WI38 (cell line): ENCODE results near the gene DNHD1.

ENCODE experiments used
- H3K4me3 ChIP-seq: 2 replicates; pipeline ENCODE4 v1.5.1; 2011; ENCODE audit warnings: low read depth, mild to moderate bottlenecking, control low read depth, low read length
- CTCF ChIP-seq: IDR thresholded peaks from 2 replicates; pipeline ENCODE4 v1.5.1; 2012; ENCODE audit warnings: low read depth, mild to moderate bottlenecking, control low read depth, low read length

Gene DNHD1

GRCh38 chr11:6473451-6474412 lies 23.3 kb upstream of the DNHD1 start, which contains the start of gene TRIM3:
Gene TRIM3, minus strand, starts transcription at chr11:6473941. Its CDS starts 8,246 bp downstream, at chr11:6465695.
- peak within 1 kb of the TSS; percentile 73 for H3K4me3 ChIP-seq
- 0 out of 2 replicates have a peak, but pooled peaks have one; percentile 34 for TF ChIP-seq CTCF

DNA sequence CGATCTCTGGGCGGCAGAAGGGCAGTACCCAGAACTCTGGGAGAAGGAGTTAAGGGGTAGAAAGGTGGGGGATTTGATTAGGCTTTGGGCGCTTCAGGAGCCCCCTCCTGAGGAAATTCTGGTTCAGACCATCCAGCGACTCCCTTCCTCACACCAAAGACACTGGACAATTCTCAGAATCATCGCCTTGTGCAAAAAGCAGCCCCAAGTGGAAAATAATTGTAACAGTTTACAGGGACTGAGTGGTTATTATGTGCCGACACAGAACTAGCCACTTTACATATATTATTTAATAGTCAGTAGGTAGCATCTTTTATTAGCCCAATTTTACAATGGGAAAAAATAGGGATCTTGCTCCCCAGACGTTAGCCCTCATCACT lies 22.7 kb upstream of the DNHD1 start:
- TF ChIP-seq CTCF, result no peak; the same call in 1 of the 2 replicates
- H3K4me3 ChIP-seq, result peak overlapping the region; percentile 57

DNA sequence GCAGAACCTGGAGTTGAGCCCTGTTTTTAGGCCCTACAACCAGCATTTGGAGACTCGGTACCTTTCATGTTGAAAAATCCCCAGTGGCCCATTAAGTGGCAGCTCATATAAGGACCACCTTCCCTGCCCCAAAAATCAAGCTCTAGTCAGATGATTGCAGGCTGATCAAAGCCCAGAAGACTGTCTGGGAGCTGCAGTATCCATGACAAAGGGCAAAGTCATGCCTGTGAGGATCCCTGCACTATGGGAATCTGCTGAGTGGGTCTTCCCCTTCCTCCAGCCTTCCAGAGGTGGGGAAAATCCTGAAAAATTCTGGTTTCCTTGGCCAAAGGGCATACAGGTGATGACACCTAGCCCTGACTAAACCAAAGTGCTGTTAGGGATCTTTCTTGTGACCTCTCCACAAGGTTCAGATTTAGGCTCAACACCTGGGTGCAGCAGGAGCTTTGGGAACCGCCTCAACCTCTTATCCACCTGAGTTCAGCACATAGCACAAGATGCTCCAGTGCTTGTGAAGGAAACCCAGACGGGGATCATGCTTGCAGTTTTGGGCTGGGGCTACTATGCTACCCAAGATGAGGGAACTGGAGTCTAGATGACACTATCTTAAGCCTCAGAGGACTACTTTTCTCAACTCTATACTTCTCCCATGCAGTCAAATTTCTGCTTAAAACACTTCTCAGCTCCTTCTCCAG lies 22.1 kb upstream of the DNHD1 start:
- H3K4me3 ChIP-seq, result no peak overlapping the region; the same call in 1 of the 2 replicates

DNA sequence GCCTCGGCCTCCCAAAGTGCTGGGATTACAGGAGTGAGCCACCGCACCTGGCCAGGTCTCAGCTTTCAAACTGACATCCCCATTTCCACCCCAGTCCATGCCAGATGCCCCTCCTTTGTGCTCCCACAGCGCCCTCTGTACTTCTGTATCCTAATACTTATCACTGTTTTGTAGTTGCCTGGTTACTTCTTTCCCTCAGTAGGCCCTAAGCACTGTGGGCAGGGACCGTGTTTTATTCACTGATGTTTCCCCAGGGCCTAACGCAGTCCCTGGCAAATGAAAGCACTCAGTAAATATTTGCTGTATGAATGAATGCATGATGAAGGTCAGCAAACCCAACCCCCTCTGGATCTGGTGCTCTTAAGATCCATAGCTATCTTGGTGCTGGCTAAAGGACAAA lies 21.1 kb upstream of the DNHD1 start:
- no peak for TF ChIP-seq CTCF
- no peak overlapping the region for H3K4me3 ChIP-seq

More for the DNA sequence above, 22.1 kb upstream of the DNHD1 start:
- TF ChIP-seq CTCF, result no peak

DNA sequence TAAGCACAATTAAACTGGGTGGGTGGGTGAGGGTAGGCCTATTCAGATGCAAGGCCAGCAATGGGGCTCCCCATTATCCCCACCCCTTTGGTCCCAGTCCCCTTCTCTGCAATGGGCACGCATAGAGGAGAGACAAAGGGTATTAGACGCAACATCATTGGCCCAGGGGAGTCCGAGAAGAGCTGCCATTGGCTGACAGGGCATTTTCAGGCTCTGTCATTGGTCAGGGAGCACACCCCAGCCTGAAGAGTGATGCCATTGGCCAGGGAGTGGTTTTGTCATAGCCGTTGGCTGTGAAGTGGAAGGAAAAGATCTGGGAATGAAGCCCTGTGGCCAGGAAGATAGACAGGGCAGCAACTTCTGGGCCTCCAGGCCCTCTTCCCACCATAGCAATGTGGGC lies 20.5 kb upstream of the DNHD1 start:
- H3K4me3 ChIP-seq, result no peak overlapping the region
- TF ChIP-seq CTCF, result no peak

DNA sequence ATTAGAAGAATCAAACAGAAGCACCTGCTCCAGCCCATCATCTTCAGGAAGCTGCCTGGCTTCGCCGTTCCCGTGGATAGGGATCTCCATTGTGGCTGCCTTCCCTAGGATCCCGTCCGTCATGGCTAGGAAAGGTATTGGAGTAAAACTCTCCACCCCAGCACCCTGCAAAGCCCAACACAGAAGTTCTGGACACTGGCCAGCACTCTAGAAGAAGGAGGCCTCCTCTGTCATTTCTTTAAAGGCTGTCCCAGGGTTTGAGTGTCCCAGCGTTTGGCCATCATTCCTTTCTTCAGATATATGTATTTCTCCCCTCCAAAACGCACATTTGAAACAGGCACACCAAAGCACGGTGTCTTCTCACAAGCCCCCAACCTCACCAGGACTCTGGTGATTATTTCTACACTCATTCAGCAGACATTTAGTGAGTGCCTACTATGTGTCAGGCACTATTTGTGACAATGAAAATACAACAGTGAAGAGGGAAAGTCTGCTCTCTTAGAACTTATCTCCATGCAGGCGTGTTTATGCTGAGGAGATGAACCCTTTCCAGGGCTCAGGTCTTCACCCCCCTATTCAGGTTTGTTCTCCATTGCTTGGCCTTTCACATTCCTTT lies 16.7 kb upstream of the DNHD1 start:
- TF ChIP-seq CTCF, result no peak

More for the DNA sequence above, 16.7 kb upstream of the DNHD1 start:
- H3K4me3 ChIP-seq, result peak overlapping the region; percentile 80
